Measurements from ENCODE around the gene ANKRD7. TPM values are rescaled to one million over a fixed set of nuclear protein-coding genes. Genes with fewer than 3 reads are reported as not detected.

The ANKRD7 gene
- total RNA-seq, 1 donor from 2014 or later = not detected

DNA sequence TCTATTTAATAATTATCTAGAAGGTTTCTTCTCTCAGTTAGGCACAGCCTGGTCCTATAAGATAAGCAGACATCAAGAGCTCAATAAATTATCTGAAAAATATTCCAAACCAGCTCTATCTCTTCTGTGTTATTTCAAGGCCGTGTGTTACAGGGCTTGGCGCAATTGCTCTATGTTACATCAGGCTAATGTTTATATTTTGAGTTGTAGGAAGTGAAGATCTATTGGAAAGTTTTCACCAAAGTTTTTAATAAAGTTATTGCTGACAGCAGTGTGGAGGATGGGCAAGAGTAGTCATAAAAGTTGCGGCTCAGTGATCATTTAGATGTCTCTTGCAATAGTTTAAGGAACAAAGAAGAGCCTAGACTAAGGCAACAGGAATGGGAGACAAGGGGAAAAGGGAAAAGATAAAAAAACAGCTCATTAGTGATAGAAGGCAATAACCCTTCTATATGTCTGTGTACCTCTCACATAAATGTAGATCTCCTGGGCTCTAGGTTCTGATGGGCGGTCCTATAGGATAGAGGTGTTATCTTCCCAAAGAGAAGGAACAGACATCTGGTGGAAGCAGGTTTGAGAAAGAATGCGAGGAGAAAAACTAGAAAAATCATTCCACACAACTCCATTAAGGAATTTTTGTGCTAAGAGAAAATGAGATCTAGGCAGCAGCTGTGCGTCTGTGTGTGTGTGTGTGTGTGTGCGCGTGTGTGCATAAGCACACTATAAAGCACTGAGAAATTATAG, 5.9 kb upstream of the ANKRD7 start:
- peaks cover 6% of the 10 kb centered on the region for H3K4me1 ChIP-seq
- H3K9me3 ChIP-seq = no peaks in the 10 kb centered on the region
- ATAC-seq = no peak

DNA sequence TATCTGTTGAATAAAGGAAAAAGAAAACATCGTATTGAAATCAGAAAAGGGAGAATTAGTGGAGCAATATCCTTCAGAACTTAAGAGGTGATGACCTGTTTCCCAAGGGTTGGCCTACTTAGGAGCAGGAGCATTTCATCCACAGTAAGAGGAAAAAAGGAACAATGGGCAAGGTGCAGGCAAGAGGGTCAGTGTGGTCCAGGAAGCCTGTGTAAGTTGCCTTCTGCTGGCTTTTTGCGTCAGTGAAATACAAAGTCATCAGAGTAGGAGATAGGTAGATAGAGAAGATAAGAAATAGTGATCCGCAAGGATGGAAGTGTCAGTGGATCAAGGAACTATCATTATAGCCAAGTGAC, 5.4 kb upstream of the ANKRD7 start:
- no peaks in the 10 kb centered on the region for H3K9me3 ChIP-seq
- H3K4me1 ChIP-seq = peaks cover under 1% of the 10 kb centered on the region
- H3K4me3 ChIP-seq = no peak overlapping the region
- no peaks in the 10 kb centered on the region for H3K36me3 ChIP-seq
- no peak for DNase-seq
- H3K27me3 ChIP-seq (ENCODE audit: low read depth) = no peaks in the 10 kb centered on the region
- intact Hi-C loops (cut with DNase I) = no loop called here
- H3K27ac ChIP-seq = no peak overlapping the region
- TF ChIP-seq, protein P1, sequence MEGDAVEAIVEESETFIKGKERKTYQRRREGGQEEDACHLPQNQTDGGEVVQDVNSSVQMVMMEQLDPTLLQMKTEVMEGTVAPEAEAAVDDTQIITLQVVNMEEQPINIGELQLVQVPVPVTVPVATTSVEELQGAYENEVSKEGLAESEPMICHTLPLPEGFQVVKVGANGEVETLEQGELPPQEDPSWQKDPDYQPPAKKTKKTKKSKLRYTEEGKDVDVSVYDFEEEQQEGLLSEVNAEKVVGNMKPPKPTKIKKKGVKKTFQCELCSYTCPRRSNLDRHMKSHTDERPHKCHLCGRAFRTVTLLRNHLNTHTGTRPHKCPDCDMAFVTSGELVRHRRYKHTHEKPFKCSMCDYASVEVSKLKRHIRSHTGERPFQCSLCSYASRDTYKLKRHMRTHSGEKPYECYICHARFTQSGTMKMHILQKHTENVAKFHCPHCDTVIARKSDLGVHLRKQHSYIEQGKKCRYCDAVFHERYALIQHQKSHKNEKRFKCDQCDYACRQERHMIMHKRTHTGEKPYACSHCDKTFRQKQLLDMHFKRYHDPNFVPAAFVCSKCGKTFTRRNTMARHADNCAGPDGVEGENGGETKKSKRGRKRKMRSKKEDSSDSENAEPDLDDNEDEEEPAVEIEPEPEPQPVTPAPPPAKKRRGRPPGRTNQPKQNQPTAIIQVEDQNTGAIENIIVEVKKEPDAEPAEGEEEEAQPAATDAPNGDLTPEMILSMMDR (IDR thresholded peaks at IDR 0.05) = no peak
- ATAC-seq = no peak

More for the DNA sequence above, 5.9 kb upstream of the ANKRD7 start:
- no peaks in the 10 kb centered on the region for H3K27me3 ChIP-seq (ENCODE audit: low read depth)
- H3K4me3 ChIP-seq = no peak overlapping the region
- intact Hi-C loops (cut with DNase I) = no loop called here
- H3K36me3 ChIP-seq = no peaks in the 10 kb centered on the region
- H3K27ac ChIP-seq = no peak overlapping the region
- DNase-seq = no peak
- TF ChIP-seq, protein P1 (IDR thresholded peaks at IDR 0.05) = no peak

DNA sequence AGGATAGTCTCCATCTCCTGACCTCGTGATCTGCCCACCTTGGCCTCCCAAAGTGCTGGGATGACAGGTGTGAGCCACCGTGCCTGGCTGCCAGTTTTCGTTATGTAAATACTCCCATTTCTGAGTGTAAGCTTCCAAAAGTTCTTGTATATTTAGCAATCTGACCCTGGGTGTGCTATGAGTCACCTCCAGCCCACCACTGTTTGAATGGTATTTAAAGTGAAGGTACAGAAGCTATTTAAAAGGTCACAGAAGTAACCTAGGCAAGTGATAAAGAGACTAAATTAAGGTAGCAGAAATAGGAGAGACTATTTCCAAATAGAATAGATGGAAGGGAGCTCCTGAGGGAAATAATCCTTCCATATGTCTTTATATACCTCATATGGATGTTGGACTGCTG, 3.9 kb upstream of the ANKRD7 start:
- H3K27me3 ChIP-seq (ENCODE audit: low read depth) = no peaks in the 10 kb centered on the region
- TF ChIP-seq, protein P1 (IDR thresholded peaks at IDR 0.05) = no peak
- no peaks in the 10 kb centered on the region for H3K9me3 ChIP-seq
- H3K4me3 ChIP-seq = no peak overlapping the region
- ATAC-seq (no peak), DNase-seq (no peak)
- intact Hi-C loops (cut with DNase I) = no loop called here
- no peaks in the 10 kb centered on the region for H3K36me3 ChIP-seq
- no peak overlapping the region for H3K27ac ChIP-seq
- no peaks in the 10 kb centered on the region for H3K4me1 ChIP-seq

DNA sequence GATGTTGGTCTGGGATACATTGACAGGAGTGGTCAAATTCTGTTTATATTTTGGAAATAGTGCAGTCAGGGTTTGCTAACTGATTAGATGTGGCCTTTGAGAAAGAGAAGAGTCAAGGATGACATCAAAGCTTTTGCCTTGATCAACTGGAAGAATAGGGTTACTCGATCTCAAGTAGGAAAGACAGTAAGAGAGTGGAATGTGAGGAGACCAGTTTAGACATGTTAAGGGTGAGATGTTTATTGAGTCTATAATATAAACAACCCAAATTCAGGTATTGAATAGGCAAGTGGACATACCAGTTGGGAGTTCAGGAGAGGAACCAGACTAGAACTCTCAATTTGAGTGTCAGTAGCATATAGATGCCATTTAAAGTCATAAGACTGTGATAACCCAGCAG, 1.9 kb upstream of the ANKRD7 start:
- DNase-seq (no peak), ATAC-seq (no peak)
- TF ChIP-seq, protein P1 (IDR thresholded peaks at IDR 0.05) = no peak
- Histone ChIP-seq H3K9me3 (no peaks in the 10 kb centered on the region), H3K27me3 (ENCODE audit: low read depth) (no peaks in the 10 kb centered on the region), H3K36me3 (no peaks in the 10 kb centered on the region), H3K27ac (no peak overlapping the region), H3K4me1 (no peaks in the 10 kb centered on the region), H3K4me3 (no peak overlapping the region)
- intact Hi-C loops (cut with DNase I) = no loop called here

DNA sequence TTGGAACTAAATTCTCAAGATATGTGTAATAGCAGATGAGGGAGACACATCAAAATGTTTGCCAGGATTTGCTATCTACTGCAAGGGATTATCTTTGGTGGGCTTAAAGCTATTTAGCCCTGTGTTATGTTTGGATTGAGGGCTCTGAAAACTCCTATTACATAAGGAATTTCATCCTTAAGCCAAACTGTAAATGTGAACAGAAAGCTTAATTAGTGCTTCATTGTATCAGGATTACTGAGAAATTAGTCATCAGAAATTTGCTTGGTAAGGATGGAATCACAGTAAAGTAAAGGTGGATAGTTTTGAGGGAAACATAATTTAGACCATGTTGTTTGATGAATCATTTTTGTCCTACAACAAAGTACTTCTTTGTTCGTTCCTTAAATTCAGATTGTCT, 8.3 kb downstream of the ANKRD7 start:
- Histone ChIP-seq H3K4me3 (no peak overlapping the region), H3K27me3 (ENCODE audit: low read depth) (no peaks in the 10 kb centered on the region), H3K27ac (no peak overlapping the region), H3K36me3 (no peaks in the 10 kb centered on the region), H3K4me1 (no peaks in the 10 kb centered on the region), H3K9me3 (no peaks in the 10 kb centered on the region)
- ATAC-seq (no peak), DNase-seq (no peak)
- TF ChIP-seq, protein P1 (IDR thresholded peaks at IDR 0.05) = no peak
- intact Hi-C loops (cut with DNase I) = no loop called here

All from lower lobe of right lung (tissue), 2 donors.